A549 treated with CpdA at 1 μM for 4 hours (cell line): ENCODE measurements around the gene SLC7A9. TPM values are rescaled to one million over a fixed set of nuclear protein-coding genes. Genes with fewer than 3 reads are reported as not detected.

Source experiments
- total RNA-seq: library from RNA; stranded (reverse); fragments of 200-300 nt; extraction: Qiagen RNA extraction; gene quantifications from 5 replicates; pipeline ENCODE4 v1.2.3, GENCODE V29; 2022; ENCODE audit warnings: low read depth

SLC7A9 gene
- 0.35 to 0.67 TPM (median 0.52 TPM) in 4 of 5 replicates, not detected in the other for total RNA-seq

GRCh38 chr19:32869369-32869965 lies at the start of gene SLC7A9:
TSS of gene SLC7A9 (minus strand) at chr19:32869767. CDS start at chr19:32868534, 1,233 bp downstream.

Other genes starting within 250 kb of the SLC7A9 start
- 30.4 to 42.9 TPM (median 40.8 TPM) in 5 replicates for gene ANKRD27, start 194.6 kb downstream of the SLC7A9 start, total RNA-seq
- gene RGS9BP, start 193.9 kb downstream of the SLC7A9 start, total RNA-seq: 0.26 to 0.47 TPM (median 0.30 TPM) in 5 replicates
- gene NUDT19, start 177.9 kb downstream of the SLC7A9 start, total RNA-seq: 34.6 to 39.1 TPM (median 37.7 TPM) in 5 replicates
- gene TDRD12, start 150.0 kb downstream of the SLC7A9 start, total RNA-seq: 0.10 to 0.48 TPM (median 0.12 TPM) in 5 replicates
- gene CEP89, start 102.2 kb upstream of the SLC7A9 start, total RNA-seq: 40.9 to 49.6 TPM (median 45.7 TPM) in 5 replicates
- gene FAAP24, start 102.5 kb upstream of the SLC7A9 start, total RNA-seq: 14.8 to 17.8 TPM (median 15.4 TPM) in 5 replicates
- gene RHPN2, start 195.1 kb upstream of the SLC7A9 start, total RNA-seq: 50.9 to 71.5 TPM (median 56.4 TPM) in 5 replicates
- gene GPATCH1, start 211.4 kb upstream of the SLC7A9 start, total RNA-seq: 13.2 to 15.5 TPM (median 14.9 TPM) in 5 replicates